ENCODE results near the gene ITFG1. TPM values are rescaled to one million over a fixed set of nuclear protein-coding genes. Genes with fewer than 3 reads are reported as not detected.

ITFG1 gene
- total RNA-seq, 4 donors from 2014 or later = 44.8 to 98.4 (median 65.5) TPM

DNA sequence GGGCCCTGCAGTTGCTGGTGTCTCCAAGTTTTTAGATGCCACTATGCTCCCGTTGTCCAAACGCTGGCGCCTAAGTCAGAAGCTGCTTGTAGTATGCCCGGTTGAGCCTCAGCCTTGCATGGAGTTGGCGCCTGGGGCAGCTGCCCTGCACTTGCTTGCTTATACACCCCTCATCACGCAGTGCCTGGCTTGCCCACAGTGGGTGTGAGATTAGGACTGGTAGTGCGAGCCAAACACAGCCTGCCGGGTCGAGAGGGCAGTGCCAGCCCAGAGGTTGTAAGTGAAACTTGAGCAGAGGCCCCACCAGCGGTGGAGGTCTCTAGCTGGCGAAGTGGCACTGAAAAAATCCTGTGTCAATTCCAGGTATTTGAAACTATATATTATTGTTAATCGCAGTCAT lies 90.3 kb downstream of the ITFG1 start:
- TF ChIP-seq, protein P1, sequence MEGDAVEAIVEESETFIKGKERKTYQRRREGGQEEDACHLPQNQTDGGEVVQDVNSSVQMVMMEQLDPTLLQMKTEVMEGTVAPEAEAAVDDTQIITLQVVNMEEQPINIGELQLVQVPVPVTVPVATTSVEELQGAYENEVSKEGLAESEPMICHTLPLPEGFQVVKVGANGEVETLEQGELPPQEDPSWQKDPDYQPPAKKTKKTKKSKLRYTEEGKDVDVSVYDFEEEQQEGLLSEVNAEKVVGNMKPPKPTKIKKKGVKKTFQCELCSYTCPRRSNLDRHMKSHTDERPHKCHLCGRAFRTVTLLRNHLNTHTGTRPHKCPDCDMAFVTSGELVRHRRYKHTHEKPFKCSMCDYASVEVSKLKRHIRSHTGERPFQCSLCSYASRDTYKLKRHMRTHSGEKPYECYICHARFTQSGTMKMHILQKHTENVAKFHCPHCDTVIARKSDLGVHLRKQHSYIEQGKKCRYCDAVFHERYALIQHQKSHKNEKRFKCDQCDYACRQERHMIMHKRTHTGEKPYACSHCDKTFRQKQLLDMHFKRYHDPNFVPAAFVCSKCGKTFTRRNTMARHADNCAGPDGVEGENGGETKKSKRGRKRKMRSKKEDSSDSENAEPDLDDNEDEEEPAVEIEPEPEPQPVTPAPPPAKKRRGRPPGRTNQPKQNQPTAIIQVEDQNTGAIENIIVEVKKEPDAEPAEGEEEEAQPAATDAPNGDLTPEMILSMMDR (IDR thresholded peaks at IDR 0.05; ENCODE audit: low read depth) = no peak

DNA sequence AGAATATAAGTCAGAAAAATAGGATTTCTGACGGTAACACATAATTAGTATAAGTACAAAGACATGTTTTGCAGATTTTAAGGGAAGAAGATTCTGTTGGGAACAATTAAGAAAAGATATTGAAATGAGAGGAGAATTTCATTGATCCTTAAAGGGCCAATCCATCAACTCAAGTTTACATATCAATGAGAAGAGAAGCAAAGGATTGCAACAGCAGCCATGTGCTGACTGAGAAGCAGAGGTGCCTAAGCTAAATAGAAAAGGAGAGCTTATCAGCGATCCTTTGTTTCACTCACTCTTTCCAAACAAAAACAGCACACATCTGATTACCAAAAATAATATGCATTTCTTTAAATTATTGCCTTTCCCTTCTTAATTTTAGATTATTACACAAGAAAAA lies 94.6 kb downstream of the ITFG1 start:
- TF ChIP-seq, protein P1 (IDR thresholded peaks at IDR 0.05; ENCODE audit: low read depth) = no peak

DNA sequence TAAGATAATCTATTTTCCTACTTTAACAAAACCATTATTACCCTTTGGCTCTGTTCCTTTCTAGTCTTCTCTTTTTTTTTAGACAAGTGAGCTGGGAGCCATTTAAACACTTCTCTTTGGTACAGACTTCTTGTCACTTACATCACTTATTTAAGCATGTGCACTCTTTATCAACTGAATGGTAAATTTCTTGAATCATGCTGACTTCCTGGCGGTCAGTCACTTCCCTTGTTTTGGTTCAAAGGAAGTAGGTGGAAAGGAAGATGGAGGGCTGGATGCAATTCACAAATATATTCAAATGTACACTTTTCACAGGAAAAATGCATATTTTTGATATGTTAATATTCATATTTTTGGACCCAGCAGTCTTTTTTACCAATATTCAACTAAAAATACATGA lies 97.1 kb downstream of the ITFG1 start:
- TF ChIP-seq, protein P1 (IDR thresholded peaks at IDR 0.05; ENCODE audit: low read depth) = no peak

DNA sequence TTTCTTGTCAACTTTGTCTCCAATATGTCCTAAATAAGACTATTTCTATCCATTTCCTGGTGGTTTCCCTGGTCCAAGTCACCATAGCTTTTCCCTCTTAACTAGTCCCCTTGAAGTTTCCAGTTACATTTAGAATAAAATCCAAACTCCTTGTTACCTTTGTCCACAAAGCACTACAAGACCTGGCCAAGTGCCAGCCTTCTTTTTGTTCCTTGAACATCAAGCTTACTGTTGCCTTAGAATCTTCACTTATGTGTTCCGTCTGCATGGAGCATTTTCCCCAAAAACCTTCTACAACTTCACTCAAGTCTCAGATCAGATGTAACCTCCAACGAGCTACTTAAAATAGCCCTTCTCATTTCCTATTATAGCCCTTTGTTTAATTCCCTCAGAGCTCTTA lies 101.4 kb downstream of the ITFG1 start:
- TF ChIP-seq, protein P1 (IDR thresholded peaks at IDR 0.05; ENCODE audit: low read depth) = no peak

DNA sequence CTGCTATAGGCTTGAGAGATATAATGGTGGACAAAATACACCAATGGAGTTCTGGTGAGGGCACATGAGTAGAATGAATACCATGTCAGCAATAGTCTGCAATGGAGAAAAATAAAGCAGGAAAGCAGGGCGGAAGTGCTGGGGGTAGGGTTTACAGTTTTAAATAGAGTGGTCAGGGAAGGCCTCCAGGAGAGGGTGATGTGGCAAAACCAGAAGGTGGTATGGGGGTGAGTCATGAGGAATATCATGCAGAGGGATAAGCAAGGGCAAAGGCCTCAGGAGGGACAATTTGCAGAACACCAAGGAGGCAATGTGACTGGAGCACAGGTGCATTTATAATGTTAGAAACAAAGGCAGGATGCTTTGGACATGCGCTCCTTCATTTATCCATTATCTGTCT lies 102.0 kb downstream of the ITFG1 start:
- TF ChIP-seq, protein P1 (IDR thresholded peaks at IDR 0.05; ENCODE audit: low read depth) = no peak

DNA sequence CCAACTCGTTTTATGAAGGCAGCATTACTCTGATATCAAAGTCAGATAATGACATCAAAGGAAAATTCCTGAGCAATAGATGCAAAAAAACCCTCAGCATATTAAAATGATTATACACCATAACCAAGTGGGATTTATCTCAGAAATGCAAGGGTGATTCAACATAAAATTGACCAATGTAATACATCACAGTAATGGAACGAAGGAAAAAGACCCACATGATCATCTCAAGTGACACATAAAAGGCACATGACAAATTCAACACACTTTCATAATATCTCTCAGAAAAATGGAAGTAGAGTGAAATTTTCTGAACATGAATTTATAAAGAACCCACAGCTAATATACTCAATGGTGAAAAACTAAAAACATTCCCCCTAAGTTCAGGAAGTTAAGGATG lies 118.8 kb downstream of the ITFG1 start:
- TF ChIP-seq, protein P1 (IDR thresholded peaks at IDR 0.05; ENCODE audit: low read depth) = no peak

DNA sequence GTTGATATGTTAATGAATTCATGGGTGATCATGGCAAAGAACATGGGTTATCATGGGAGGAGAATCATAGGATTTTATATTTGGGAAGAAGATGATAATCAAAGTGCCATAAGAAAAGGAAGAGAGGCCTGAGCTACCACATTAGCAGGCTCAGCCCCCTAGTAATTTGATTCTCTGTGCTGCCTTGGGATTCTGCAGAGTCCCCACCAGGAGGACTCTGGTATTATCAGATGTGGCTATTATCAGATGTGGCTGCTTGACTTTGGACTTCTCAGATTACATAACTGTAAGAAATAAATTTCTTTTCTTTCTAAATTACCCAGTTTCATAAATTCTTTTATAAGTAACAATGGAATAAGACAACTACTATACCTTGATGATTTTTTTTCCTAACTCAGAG lies 137.6 kb downstream of the ITFG1 start:
- TF ChIP-seq, protein P1 (IDR thresholded peaks at IDR 0.05; ENCODE audit: low read depth) = no peak

Measured in subcutaneous adipose tissue (tissue), 4 donors.